CD14-positive monocyte (primary cell): ENCODE results near the gene NBDY. TPM values are rescaled to one million over a fixed set of nuclear protein-coding genes. Genes with fewer than 3 reads are reported as not detected.
A peak's percentile ranks its signal among the peaks of the same experiment; 100 is the strongest.

Experiments used
- DNase-seq, 3 donors: peaks; one replicate each; pipeline ENCODE4 v3.0.0-alpha.2; 2011 to 2022
- H2AFZ ChIP-seq: 2 replicates; pipeline ENCODE4 v1.6.0; 2012; ENCODE audit warnings: mild to moderate bottlenecking, low read depth, low read length, inconsistent platforms; ENCODE audit not compliant: insufficient read depth, poor library complexity, severe bottlenecking
- H3K27ac ChIP-seq, 2 donors: 1 replicate in 1 of 2; 2 replicates in 1 of 2; pipeline ENCODE4 v1.5.1; 2012 to 2013; ENCODE audit warnings: low read length in 2 of 2, control low read depth in 1 of 2, inconsistent platforms in 1 of 2, low read depth in 1 of 2, mild to moderate bottlenecking in 1 of 2
- H3K27me3 ChIP-seq, 2 donors: one replicate each; pipeline versions ENCODE4 v1.6.0 to v1.6.1; 2011 to 2013; ENCODE audit warnings: low read length in 2 of 2; ENCODE audit not compliant: control insufficient read depth in 2 of 2, insufficient read depth in 2 of 2
- H3K36me3 ChIP-seq, 2 donors: replicated peaks in 1 of 2; 1 replicate in 1 of 2; 2 replicates in 1 of 2; pipeline versions ENCODE4 v1.5.1 to v1.6.1; 2012 to 2013; ENCODE audit warnings: low read length in 2 of 2, control low read depth in 1 of 2, inconsistent platforms in 1 of 2, mild to moderate bottlenecking in 1 of 2; ENCODE audit not compliant: insufficient read depth in 2 of 2, control insufficient read depth in 1 of 2
- H3K4me1 ChIP-seq, 2 donors: 1 replicate in 1 of 2; 2 replicates in 1 of 2; pipeline versions ENCODE4 v1.5.1 to v1.6.1; 2012 to 2013; ENCODE audit warnings: low read length in 2 of 2, control low read depth in 1 of 2, inconsistent platforms in 1 of 2, mild to moderate bottlenecking in 1 of 2, moderate library complexity in 1 of 2; ENCODE audit not compliant: insufficient read depth in 2 of 2, control insufficient read depth in 1 of 2
- H3K4me2 ChIP-seq: replicated peaks from 2 replicates; pipeline ENCODE3; 2012; ENCODE audit warnings: low read length, moderate library complexity, mild to moderate bottlenecking; ENCODE audit not compliant: poor library complexity, severe bottlenecking; ENCODE audit errors: extremely low read depth
- H3K4me3 ChIP-seq, 3 experiments: fragments of 200-600 bp in 1 of 3; sonication (generic) in 1 of 3; replicated peaks in 1 of 3; 1 replicate in 2 of 3; 2 replicates in 1 of 3; pipeline ENCODE4 v1.5.1; 2011 to 2013; ENCODE audit warnings: low read length in 3 of 3, mild to moderate bottlenecking in 3 of 3, control low read depth in 2 of 3, low read depth in 2 of 3, inconsistent platforms in 1 of 3, moderate library complexity in 1 of 3
- H3K79me2 ChIP-seq: 2 replicates; pipeline ENCODE4 v1.6.0; 2012; ENCODE audit warnings: mild to moderate bottlenecking, control low read depth, inconsistent platforms, low read length, moderate library complexity; ENCODE audit not compliant: insufficient read depth
- H3K9ac ChIP-seq: 2 replicates; pipeline ENCODE4 v1.6.0; 2017; ENCODE audit warnings: low read length, mild to moderate bottlenecking; ENCODE audit not compliant: insufficient read depth, poor library complexity, severe bottlenecking
- H3K9me3 ChIP-seq, 2 donors: replicated peaks in 1 of 2; 1 replicate in 1 of 2; 2 replicates in 1 of 2; pipeline versions ENCODE4 v1.5.1 to v1.6.1; 2012 to 2013; ENCODE audit warnings: low read length in 2 of 2, control low read depth in 1 of 2; ENCODE audit not compliant: control insufficient read depth in 1 of 2, insufficient read depth in 1 of 2
- H4K20me1 ChIP-seq: 2 replicates; pipeline ENCODE4 v1.6.0; 2012; ENCODE audit warnings: mild to moderate bottlenecking, low read length, control low read depth, moderate library complexity; ENCODE audit not compliant: insufficient read depth
- H3K27ac Mint-ChIP-seq, 7 donors: one replicate each; pipeline ENCODE4 v1.8.0; 2020; ENCODE audit warnings: mild to moderate bottlenecking in 7 of 7, mixed read lengths in 7 of 7, moderate library complexity in 6 of 7, inconsistent platforms in 2 of 7
- H3K27me3 Mint-ChIP-seq, 3 donors: one replicate each; pipeline ENCODE4 v1.8.0; 2021 to 2022; ENCODE audit warnings: low read depth in 3 of 3, mild to moderate bottlenecking in 3 of 3, mixed read lengths in 3 of 3, moderate library complexity in 3 of 3, inconsistent platforms in 1 of 3
- H3K36me3 Mint-ChIP-seq, 2 donors: one replicate each; pipeline ENCODE4 v1.8.0; 2020; ENCODE audit warnings: mixed read lengths in 2 of 2, inconsistent platforms in 1 of 2, mild to moderate bottlenecking in 1 of 2
- H3K4me1 Mint-ChIP-seq: one replicate; pipeline ENCODE4 v1.8.0; 2020; ENCODE audit warnings: mild to moderate bottlenecking, mixed read lengths
- H3K4me3 Mint-ChIP-seq, 2 donors: one replicate each; pipeline ENCODE4 v1.8.0; 2020; ENCODE audit warnings: mild to moderate bottlenecking in 2 of 2, mixed read lengths in 2 of 2, moderate library complexity in 1 of 2
- H3K9me3 Mint-ChIP-seq, 7 donors: one replicate each; pipeline ENCODE4 v1.8.0; 2020 to 2022; ENCODE audit warnings: mixed read lengths in 7 of 7, mild to moderate bottlenecking in 6 of 7, moderate library complexity in 6 of 7, inconsistent platforms in 2 of 7
- CTCF ChIP-seq: fragments of 200-600 bp; IDR thresholded peaks from one replicate; pipeline ENCODE4 v1.8.0; 2022; ENCODE audit warnings: antibody characterized with exemption, mild to moderate bottlenecking
- WGBS: methylation state at CpG from one replicate; pipeline ENCODE4 v1.1.5; 2013; ENCODE audit warnings: missing lambda C conversion rate; ENCODE audit not compliant: insufficient coverage; 5-methylcytosine and 5-hydroxymethylcytosine counted together
- intact Hi-C, 2 donors: fragments of 100-400 bp; cut with micrococcal nuclease; formaldehyde crosslinking; loops; one replicate each; pipeline versions ENCODE4 v1.15.0 to v1.15.1; 2023
- polyA plus RNA-seq, 3 donors: library from polyadenylated mRNA; depleted of rRNA in 1 of 3; unstranded in 2 of 3; stranded (reverse) in 1 of 3; fragments of 300-500 nt in 2 of 3; fragments of >200 nt in 1 of 3; fragmentation: Illumina TruSeq in 2 of 3; gene quantifications; 1 replicate in 2 of 3; 2 replicates in 1 of 3; pipeline ENCODE4 v1.2.3, GENCODE V29; 2012 to 2021

Gene NBDY
- polyA plus RNA-seq, 3 donors, result 14.4 to 24.9 (median 22.1) TPM

GRCh38 chrX:56784666-56785065 lies 55.6 kb downstream of the NBDY start:
- intact Hi-C loops, result no loop called here
- Histone ChIP-seq H3K27ac (no peak overlapping the region), H3K4me1 (peaks cover 50 to 53% of the 10 kb centered on the region in 2 donors), H3K9me3 (no peaks in the 10 kb centered on the region), H3K27me3 (no peaks in the 10 kb centered on the region), H2AFZ (no peak overlapping the region), H3K79me2 (no peaks in the 10 kb centered on the region), H3K9ac (no peak overlapping the region), H3K4me2 (no peak overlapping the region), H3K36me3 (no peaks in the 10 kb centered on the region), H4K20me1 (no peaks in the 10 kb centered on the region), H3K4me3 (no peak overlapping the region)
- H3K4me1 Mint-ChIP-seq, result peaks cover 57% of the 10 kb centered on the region
- no peak overlapping the region for H3K4me3 Mint-ChIP-seq
- H3K27me3 Mint-ChIP-seq, result peaks cover 0 to 3% (median 0%) of the 10 kb centered on the region in 3 donors
- H3K9me3 Mint-ChIP-seq, result peaks cover 0 to 2% (median 0%) of the 10 kb centered on the region in 7 donors
- no peak for TF ChIP-seq CTCF
- 100% methylated on average over 8 of the region's 14 CpGs for WGBS
- DNase-seq, result no peak
- H3K27ac Mint-ChIP-seq, result peak overlapping the region in 1 of 7 donors; percentile 37
- H3K36me3 Mint-ChIP-seq, result peaks cover 3 to 9% of the 10 kb centered on the region in 2 donors

- H3K36me3 Mint-ChIP-seq, result peaks cover 3 to 9% of the 10 kb centered on the region in 2 donors
- H3K4me1 Mint-ChIP-seq, result peaks cover 58% of the 10 kb centered on the region
- Histone ChIP-seq H3K4me1 (peaks cover 50 to 53% of the 10 kb centered on the region in 2 donors), H3K4me3 (no peak overlapping the region), H2AFZ (no peak overlapping the region), H3K4me2 (no peak overlapping the region), H3K36me3 (no peaks in the 10 kb centered on the region), H3K9ac (no peak overlapping the region), H3K79me2 (no peaks in the 10 kb centered on the region), H3K27me3 (no peaks in the 10 kb centered on the region), H4K20me1 (no peaks in the 10 kb centered on the region), H3K9me3 (no peaks in the 10 kb centered on the region), H3K27ac (no peak overlapping the region)
- no peak for TF ChIP-seq CTCF
- peak overlapping the region in 2 of 7 donors; percentile 30 to 81 for H3K27ac Mint-ChIP-seq
- peaks cover 0 to 2% (median 0%) of the 10 kb centered on the region in 7 donors for H3K9me3 Mint-ChIP-seq
- H3K27me3 Mint-ChIP-seq, result peaks cover 0 to 3% (median 0%) of the 10 kb centered on the region in 3 donors
- intact Hi-C loops, result no loop called here
- DNase-seq, result no peak
- H3K4me3 Mint-ChIP-seq, result no peak overlapping the region
- no CpG with 5 or more reads among the region's 7 CpGs for WGBS
Observed at GRCh38 chrX:56785442-56785841, 56.4 kb downstream of the NBDY start.
